NCI-H446 treated with DMSO at 0.1 percent for 48 hours (cell line): ENCODE measurements around the gene GIMAP8.

Experiments
- DNase-seq: peaks from one replicate; lab custom pipeline; 2025; lab: John Stamatoyannopoulos, UW

The GIMAP8 gene

GRCh38 chr7:150450491-150451001 lies at the start of gene GIMAP8:
Gene GIMAP8 (plus strand): TSS chr7:150450630. CDS start chr7:150466699, 16,069 bp downstream.
- DNase-seq = no peak

GRCh38 chr7:150400788-150401423 lies 49.5 kb upstream of the GIMAP8 start:
- no peak for DNase-seq

GRCh38 chr7:150401424-150401790 lies 49.0 kb upstream of the GIMAP8 start:
- no peak for DNase-seq

GRCh38 chr7:150401861-150402631 lies 48.4 kb upstream of the GIMAP8 start:
- DNase-seq = no peak

- DNase-seq = no peak
Measured at GRCh38 chr7:150402671-150403321, 47.6 kb upstream of the GIMAP8 start.

- DNase-seq = no peak
Measured at GRCh38 chr7:150403376-150404171, 46.9 kb upstream of the GIMAP8 start.

GRCh38 chr7:150404172-150404804 lies 46.1 kb upstream of the GIMAP8 start:
- DNase-seq = no peak

- DNase-seq = peak; percentile 59
Measured at GRCh38 chr7:150404805-150405583, 45.4 kb upstream of the GIMAP8 start.

GRCh38 chr7:150405584-150406311 lies 44.7 kb upstream of the GIMAP8 start:
- DNase-seq = no peak

GRCh38 chr7:150406312-150406566 lies 44.2 kb upstream of the GIMAP8 start:
- no peak for DNase-seq

- DNase-seq = no peak
Measured at GRCh38 chr7:150406567-150407421, 43.6 kb upstream of the GIMAP8 start.

- DNase-seq = no peak
Measured at GRCh38 chr7:150407588-150408392, 42.6 kb upstream of the GIMAP8 start.

- DNase-seq = no peak
Measured at GRCh38 chr7:150408393-150409299, 41.8 kb upstream of the GIMAP8 start.

GRCh38 chr7:150409300-150410030 lies 41.0 kb upstream of the GIMAP8 start:
- DNase-seq = no peak

GRCh38 chr7:150410131-150410530 lies 40.3 kb upstream of the GIMAP8 start:
- no peak for DNase-seq

- no peak for DNase-seq
Measured at GRCh38 chr7:150410680-150411346, 39.6 kb upstream of the GIMAP8 start.
